ENCODE results near the gene TRIM31.

TRIM31 gene

DNA sequence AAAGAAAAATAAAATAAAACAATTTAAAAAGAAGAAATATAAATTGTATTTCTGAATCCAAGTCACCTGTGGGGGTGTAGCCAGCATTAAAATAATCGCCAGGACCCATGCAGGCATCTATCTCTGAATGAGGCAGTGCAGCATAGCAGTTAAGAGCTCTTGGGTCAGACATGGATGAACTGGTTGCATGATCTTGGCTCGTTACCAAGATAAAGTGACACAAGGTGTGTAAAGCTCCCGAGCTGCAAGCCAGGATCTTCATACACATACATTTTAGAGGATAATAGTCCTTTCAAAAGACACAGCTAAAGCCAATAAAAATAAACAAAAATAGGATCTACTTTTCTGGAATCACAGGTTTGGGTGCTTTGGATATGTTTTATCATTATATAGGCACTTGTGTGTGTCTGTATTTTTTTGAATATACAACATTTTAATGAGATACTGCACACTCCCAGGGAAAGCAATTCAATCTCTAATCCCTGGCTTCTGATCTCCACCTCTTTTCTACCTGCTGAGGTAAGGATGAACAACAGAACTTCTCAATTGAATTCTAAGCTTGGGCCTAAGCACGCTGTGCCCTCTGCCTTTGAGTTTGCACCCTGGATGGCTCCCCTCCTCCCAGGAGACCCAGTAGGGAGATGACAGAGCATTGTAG, 39.3 kb upstream of the TRIM31 start:
- H3K27ac ChIP-seq: no peak overlapping the region
- TF ChIP-seq, protein P1, sequence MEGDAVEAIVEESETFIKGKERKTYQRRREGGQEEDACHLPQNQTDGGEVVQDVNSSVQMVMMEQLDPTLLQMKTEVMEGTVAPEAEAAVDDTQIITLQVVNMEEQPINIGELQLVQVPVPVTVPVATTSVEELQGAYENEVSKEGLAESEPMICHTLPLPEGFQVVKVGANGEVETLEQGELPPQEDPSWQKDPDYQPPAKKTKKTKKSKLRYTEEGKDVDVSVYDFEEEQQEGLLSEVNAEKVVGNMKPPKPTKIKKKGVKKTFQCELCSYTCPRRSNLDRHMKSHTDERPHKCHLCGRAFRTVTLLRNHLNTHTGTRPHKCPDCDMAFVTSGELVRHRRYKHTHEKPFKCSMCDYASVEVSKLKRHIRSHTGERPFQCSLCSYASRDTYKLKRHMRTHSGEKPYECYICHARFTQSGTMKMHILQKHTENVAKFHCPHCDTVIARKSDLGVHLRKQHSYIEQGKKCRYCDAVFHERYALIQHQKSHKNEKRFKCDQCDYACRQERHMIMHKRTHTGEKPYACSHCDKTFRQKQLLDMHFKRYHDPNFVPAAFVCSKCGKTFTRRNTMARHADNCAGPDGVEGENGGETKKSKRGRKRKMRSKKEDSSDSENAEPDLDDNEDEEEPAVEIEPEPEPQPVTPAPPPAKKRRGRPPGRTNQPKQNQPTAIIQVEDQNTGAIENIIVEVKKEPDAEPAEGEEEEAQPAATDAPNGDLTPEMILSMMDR (conservative IDR thresholded peaks at IDR 0.05): no peak
- no peak for TF ChIP-seq ZFX (IDR thresholded peaks at IDR 0.05)

DNA sequence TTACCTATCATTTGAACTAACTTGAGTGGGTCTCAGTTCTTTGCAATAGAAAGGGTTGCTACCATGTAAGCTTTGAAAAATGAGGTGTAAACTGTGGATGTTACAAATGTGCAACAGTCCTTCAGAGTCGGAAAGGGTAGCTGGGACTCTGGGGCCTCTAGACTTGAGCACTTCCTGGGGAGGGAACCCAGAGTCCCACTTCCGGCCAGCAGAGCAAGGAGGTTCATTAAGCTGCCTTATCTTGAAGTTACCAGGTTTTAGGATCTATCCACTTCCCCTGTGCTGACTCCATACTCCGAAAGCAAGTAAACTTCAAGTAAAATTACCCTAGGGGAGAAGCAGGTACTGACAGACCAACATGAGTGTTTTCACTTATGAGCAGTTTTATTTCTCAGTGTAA, 38.7 kb upstream of the TRIM31 start:
- H3K27ac ChIP-seq: no peak overlapping the region
- TF ChIP-seq, protein P1 (conservative IDR thresholded peaks at IDR 0.05): no peak
- TF ChIP-seq ZFX (IDR thresholded peaks at IDR 0.05): no peak

DNA sequence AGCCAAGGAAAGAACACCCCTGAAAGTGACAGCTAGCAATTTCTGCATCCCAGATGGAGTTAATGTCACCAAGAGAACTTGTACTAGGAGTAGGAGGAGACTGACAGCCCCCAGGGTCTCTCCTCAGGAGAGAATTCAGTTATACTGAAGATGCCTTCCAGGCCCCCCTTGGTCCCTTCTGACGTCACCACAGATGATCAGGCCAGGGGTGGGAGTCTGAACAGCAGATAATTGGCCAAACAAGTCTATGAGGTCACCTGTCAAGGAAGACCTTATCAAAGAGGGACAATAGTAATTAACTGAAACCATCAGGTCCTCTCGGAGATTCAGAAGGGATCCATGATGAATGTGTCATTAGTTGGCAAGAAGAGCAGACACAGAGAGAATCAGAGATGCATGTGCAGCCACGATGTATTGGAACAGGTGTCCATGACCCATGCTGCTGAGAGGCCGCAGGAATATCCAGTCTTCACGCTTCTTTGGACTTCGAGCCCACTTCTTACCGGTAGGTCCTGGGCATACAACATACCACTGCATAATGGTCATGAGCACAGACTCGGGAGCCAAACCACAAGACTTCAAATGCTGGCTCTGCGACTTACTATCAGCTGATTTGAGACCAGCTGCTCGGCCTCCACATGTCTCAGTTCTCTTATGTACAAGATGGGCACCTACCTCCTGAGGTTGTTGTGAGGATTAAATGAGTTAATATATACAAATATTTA, 37.9 kb upstream of the TRIM31 start:
- no peak overlapping the region for H3K27ac ChIP-seq
- TF ChIP-seq, protein P1 (conservative IDR thresholded peaks at IDR 0.05): no peak
- TF ChIP-seq ZFX (IDR thresholded peaks at IDR 0.05): no peak

DNA sequence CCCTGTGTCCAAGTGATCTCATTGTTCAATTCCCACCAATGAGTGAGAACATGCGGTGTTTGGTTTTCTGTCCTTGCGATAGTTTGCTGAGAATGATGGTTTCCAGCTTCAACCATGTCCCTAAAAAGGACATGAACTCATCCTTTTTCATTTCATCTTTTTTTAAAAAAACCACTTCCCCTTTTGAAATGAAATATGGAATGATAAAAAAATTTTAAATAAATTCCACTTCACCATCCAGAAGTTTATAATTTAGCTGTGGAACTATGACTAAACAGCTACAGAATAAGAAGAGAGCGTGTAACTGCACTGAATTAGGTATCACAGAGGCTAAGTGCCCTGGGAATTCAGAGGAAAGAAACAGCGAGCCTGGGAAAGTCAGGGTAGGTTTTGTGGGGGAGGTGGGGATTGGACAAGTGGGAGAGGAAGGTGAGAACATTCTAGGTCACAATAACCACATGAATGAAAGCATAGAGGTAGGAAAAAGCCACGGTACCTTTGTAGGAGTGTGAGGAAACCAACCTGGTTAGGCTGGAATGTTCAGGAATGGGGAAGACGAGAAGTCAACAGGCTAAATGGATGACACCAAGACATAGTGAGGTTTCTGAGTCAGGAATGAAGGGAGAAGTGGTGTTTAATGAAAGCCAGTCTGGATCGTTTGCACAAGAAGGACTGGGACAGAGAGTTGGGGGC, 37.1 kb upstream of the TRIM31 start:
- TF ChIP-seq, protein P1 (conservative IDR thresholded peaks at IDR 0.05): no peak
- TF ChIP-seq ZFX (IDR thresholded peaks at IDR 0.05): no peak
- H3K27ac ChIP-seq: no peak overlapping the region

DNA sequence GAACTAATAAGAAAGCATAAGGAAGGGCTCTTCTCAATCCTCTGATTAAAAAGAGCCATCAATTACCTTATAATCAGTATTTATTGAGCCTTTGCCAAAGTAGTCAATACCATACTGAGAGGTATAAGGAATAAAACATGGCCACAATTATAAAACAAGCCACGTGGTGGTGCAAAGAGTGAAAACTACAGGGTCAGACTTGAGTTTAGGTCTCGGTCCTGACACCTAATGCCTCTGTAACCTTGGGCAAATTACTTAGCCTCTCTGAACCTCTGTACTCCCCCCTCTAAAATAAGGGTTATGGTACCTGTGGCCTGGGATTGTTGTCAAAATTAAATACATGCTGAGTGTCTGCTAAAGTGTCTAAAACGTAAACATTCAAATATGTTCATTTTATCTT, 36.3 kb upstream of the TRIM31 start:
- no peak overlapping the region for H3K27ac ChIP-seq
- TF ChIP-seq, protein P1 (conservative IDR thresholded peaks at IDR 0.05): no peak
- no peak for TF ChIP-seq ZFX (IDR thresholded peaks at IDR 0.05)

DNA sequence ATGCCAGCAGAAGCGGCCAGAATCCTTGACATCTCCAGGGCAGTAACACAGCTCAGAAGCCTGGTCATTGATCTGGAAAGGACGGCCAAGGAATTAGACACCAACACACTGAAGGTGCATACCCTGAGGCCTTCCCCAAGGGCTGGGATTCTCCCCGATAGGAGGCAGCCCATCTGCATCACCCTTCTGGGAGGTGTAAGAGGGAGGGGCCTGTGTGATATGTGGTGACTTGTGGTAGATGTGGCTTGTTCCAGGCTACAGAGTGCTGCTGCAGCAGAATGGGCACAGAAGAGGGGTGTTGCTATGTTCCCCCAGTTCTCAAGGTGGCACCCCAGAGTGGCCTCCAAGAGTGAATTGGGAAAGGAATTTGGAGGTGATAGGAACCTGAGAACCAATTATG, 34.2 kb upstream of the TRIM31 start:
- no peak overlapping the region for H3K27ac ChIP-seq
- no peak for TF ChIP-seq ZFX (IDR thresholded peaks at IDR 0.05)
- TF ChIP-seq, protein P1 (conservative IDR thresholded peaks at IDR 0.05): no peak

DNA sequence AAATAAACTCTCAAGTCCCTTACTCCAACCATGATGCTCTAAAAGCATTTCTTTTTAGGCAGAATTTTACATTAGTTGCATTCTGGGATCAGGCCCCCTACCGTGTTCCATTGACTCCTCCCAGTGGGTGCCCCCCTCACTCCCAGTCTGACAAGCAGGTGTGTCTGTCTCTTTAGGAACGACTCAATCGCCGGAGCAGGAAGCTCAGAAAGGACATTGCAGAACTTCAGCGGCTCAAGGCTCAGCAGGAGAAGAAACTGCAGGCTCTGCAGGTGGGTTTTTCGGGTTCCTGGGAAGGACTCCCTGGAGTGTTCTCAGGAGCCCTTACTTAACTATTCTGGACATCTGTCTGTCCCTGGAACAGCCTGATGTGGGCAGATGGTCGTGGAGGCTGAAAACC, 32.9 kb upstream of the TRIM31 start:
- no peak overlapping the region for H3K27ac ChIP-seq
- TF ChIP-seq, protein P1 (conservative IDR thresholded peaks at IDR 0.05): no peak
- TF ChIP-seq ZFX (IDR thresholded peaks at IDR 0.05): no peak

Data from C4-2B (cell line).